GM23338 (cell line): ENCODE data around the gene MEGF6. TPM values are rescaled to one million over a fixed set of nuclear protein-coding genes. Genes with fewer than 3 reads are reported as not detected.

ENCODE experiments used
- ATAC-seq: fragments of 200-7000 bp; cut with Tn5 transposase; 3 replicates; pipeline ENCODE4 v1.9.1; 2020
- DNase-seq: peaks from one replicate; pipeline ENCODE4 v3.0.0-alpha.2; 2015; ENCODE audit warnings: low spot score
- H2AFZ ChIP-seq: fragments of 200-600 bp; sonication (generic); 2 replicates; pipeline ENCODE4 v1.8.0; 2016; ENCODE audit warnings: antibody characterized with exemption, mild to moderate bottlenecking, moderate library complexity
- H3F3A ChIP-seq: fragments of 200-600 bp; sonication (generic); replicated peaks from 2 replicates; pipeline ENCODE4 v1.8.0; 2017; ENCODE audit warnings: antibody characterized with exemption, mixed run types, low read depth
- H3K27ac ChIP-seq: fragments of 200-600 bp; sonication (generic); 2 replicates; pipeline ENCODE4 v1.6.1; 2016; ENCODE audit warnings: low read depth
- H3K27me3 ChIP-seq: fragments of 200-600 bp; sonication (generic); 2 replicates; pipeline ENCODE4 v1.8.0; 2016; ENCODE audit warnings: mild to moderate bottlenecking, mixed run types, moderate library complexity; ENCODE audit not compliant: insufficient read depth
- H3K36me3 ChIP-seq: fragments of 200-600 bp; sonication (generic); 2 replicates; pipeline ENCODE4 v1.8.0; 2016; ENCODE audit warnings: mild to moderate bottlenecking; ENCODE audit not compliant: insufficient read depth
- H3K4me1 ChIP-seq: fragments of 200-600 bp; sonication (generic); 2 replicates; pipeline ENCODE4 v1.8.0; 2016; ENCODE audit warnings: mild to moderate bottlenecking, moderate library complexity; ENCODE audit not compliant: insufficient read depth
- H3K4me2 ChIP-seq: fragments of 200-600 bp; sonication (generic); 2 replicates; pipeline ENCODE4 v1.7.1; 2017; ENCODE audit warnings: mixed run types
- H3K4me3 ChIP-seq: fragments of 200-600 bp; sonication (generic); 2 replicates; pipeline ENCODE4 v1.6.1; 2016; ENCODE audit warnings: mixed run types
- H3K79me2 ChIP-seq: fragments of 200-600 bp; sonication (generic); replicated peaks from 2 replicates; pipeline ENCODE4 v1.8.0; 2017; ENCODE audit warnings: mild to moderate bottlenecking; ENCODE audit not compliant: insufficient read depth
- H3K9me2 ChIP-seq: fragments of 200-600 bp; sonication (generic); 2 replicates; pipeline ENCODE4 v1.8.0; 2017; ENCODE audit not compliant: insufficient read depth
- H4K20me1 ChIP-seq: fragments of 200-600 bp; sonication (generic); replicated peaks from 2 replicates; pipeline ENCODE4 v1.8.0; 2017; ENCODE audit warnings: mild to moderate bottlenecking; ENCODE audit not compliant: insufficient read depth
- H3K27ac Mint-ChIP-seq: 2 replicates; pipeline ENCODE4 v1.8.0; 2020; ENCODE audit warnings: inconsistent platforms, mild to moderate bottlenecking, moderate library complexity, mixed read lengths
- H3K27me3 Mint-ChIP-seq: 3 replicates; pipeline ENCODE4 v1.8.0; 2022; ENCODE audit warnings: low read depth, mild to moderate bottlenecking, moderate library complexity, mixed read lengths, inconsistent platforms; ENCODE audit not compliant: insufficient read depth, poor library complexity
- H3K36me3 Mint-ChIP-seq: 3 replicates; pipeline ENCODE4 v1.8.0; 2021; ENCODE audit warnings: low read depth, mild to moderate bottlenecking, inconsistent platforms, moderate library complexity, mixed read lengths
- H3K4me1 Mint-ChIP-seq: 3 replicates; pipeline ENCODE4 v1.8.0; 2020; ENCODE audit warnings: mild to moderate bottlenecking, inconsistent platforms, mixed read lengths
- H3K4me3 Mint-ChIP-seq: 3 replicates; pipeline ENCODE4 v1.8.0; 2021; ENCODE audit warnings: moderate library complexity, mild to moderate bottlenecking, inconsistent platforms, mixed read lengths
- H3K9me3 Mint-ChIP-seq: 3 replicates; pipeline ENCODE4 v1.8.0; 2020; ENCODE audit warnings: moderate library complexity, mild to moderate bottlenecking, inconsistent platforms, mixed read lengths
- CREB1 ChIP-seq: fragments of 250-450 bp; sonication (Bioruptor Pico); IDR thresholded peaks from 2 replicates; pipeline ENCODE4 v1.5.0; 2020; ENCODE audit warnings: low read depth, mild to moderate bottlenecking, moderate library complexity
- EZH2 ChIP-seq: fragments of 200-600 bp; sonication (generic); IDR thresholded peaks from one replicate; pipeline ENCODE4 v1.8.0; 2017; ENCODE audit warnings: antibody characterized with exemption, mild to moderate bottlenecking, low read depth; ENCODE audit not compliant: unreplicated experiment
- EZH2phosphoT487 ChIP-seq: fragments of 200-600 bp; sonication (generic); IDR thresholded peaks from one replicate; pipeline ENCODE4 v1.8.1; 2018; ENCODE audit warnings: antibody characterized with exemption; ENCODE audit not compliant: unreplicated experiment
- JUNB ChIP-seq: IDR thresholded peaks from one replicate; pipeline ENCODE4 v1.6.1; 2016; ENCODE audit warnings: antibody characterized with exemption; ENCODE audit not compliant: unreplicated experiment
- NANOG ChIP-seq: IDR thresholded peaks from 2 replicates; pipeline ENCODE4 v1.6.1; 2016; ENCODE audit warnings: antibody characterized with exemption, borderline replicate concordance
- POLR2AphosphoS5 ChIP-seq: IDR thresholded peaks from 2 replicates; pipeline ENCODE4 v1.6.1; 2016; ENCODE audit warnings: antibody characterized with exemption, low read depth
- STAT1 ChIP-seq: IDR thresholded peaks from one replicate; pipeline ENCODE4 v1.6.1; 2016; ENCODE audit warnings: antibody characterized with exemption; ENCODE audit not compliant: unreplicated experiment
- ZNF114 ChIP-seq: fragments of 250-450 bp; sonication (Bioruptor Pico); IDR thresholded peaks from 2 replicates; pipeline ENCODE4 v1.5.0; 2020; ENCODE audit warnings: mild to moderate bottlenecking, moderate library complexity
- ZNF331 ChIP-seq: fragments of 250-450 bp; sonication (Bioruptor Pico); IDR thresholded peaks from 2 replicates; pipeline ENCODE4 v1.5.0; 2020; ENCODE audit warnings: low read depth, mild to moderate bottlenecking, moderate library complexity
- polyA plus RNA-seq: library from polyadenylated mRNA; unstranded; fragments of >200 nt; fragmentation: Nextera tagmentation; extraction: Ambion mirVana; gene quantifications from 2 replicates; pipeline ENCODE4 v1.2.1, GENCODE V29; 2016
- total RNA-seq: library from RNA; depleted of rRNA; stranded (reverse); fragments of >200 nt; shearing (Covaris generic); gene quantifications from 2 replicates; pipeline ENCODE4 v1.2.3, GENCODE V29; 2014
- TF ChIP-seq, protein P1 (sequence below): IDR thresholded peaks from 2 replicates; pipeline ENCODE4 v1.6.1; 2016; ENCODE audit warnings: antibody characterized with exemption
- TF ChIP-seq, protein P2 (sequence below), 2 experiments: fragments of 200-600 bp in 1 of 2; sonication (generic) in 1 of 2; conservative IDR thresholded peaks; 2 replicates each; pipeline versions ENCODE4 v1.5.1 to v1.6.1; 2016 to 2017; ENCODE audit warnings: antibody characterized with exemption in 2 of 2, low read depth in 2 of 2, mild to moderate bottlenecking in 2 of 2, moderate library complexity in 1 of 2
- TF ChIP-seq, protein P3 (sequence below): IDR thresholded peaks from one replicate; pipeline ENCODE4 v1.6.1; 2018; ENCODE audit warnings: antibody characterized with exemption; ENCODE audit not compliant: unreplicated experiment

Gene MEGF6
- total and polyA plus RNA-seq, 2 experiments from 2014 or later: 4.0 to 21.4 TPM

DNA sequence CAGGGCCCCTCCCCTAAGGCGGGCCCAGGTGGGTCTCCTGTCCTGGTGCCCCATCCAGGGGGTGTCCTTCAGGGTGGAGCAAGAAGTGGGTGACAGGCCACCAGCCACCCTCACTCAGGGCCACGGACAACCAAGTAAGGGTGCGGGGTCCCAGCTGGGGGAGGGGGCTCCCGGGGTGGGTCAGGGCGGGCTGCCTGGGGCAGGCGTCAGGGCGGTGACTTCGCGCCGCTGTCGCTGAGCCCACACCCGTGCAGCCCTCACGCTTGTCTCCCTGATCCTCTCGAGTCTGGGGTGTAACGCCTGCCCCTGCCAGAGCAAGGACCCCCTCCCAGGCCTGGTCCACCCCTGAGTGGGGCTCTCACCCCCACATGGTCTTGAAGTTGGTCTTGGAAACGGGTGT lies 134.6 kb downstream of the MEGF6 start:
- ATAC-seq: no peak
- DNase-seq: no peak
- H3K4me1 ChIP-seq: 0 out of 2 replicates have a peak, but pooled peaks cover under 1% of the 10 kb centered on the region
- no peak overlapping the region for H3K4me3 ChIP-seq
- Mint-ChIP-seq H3K4me3 (no peak overlapping the region), H3K36me3 (peaks cover 8% of the 10 kb centered on the region), H3K27me3 (no peaks in the 10 kb centered on the region), H3K4me1 (peaks cover 5% of the 10 kb centered on the region; the same call in 2 of the 3 replicates), H3K9me3 (no peaks in the 10 kb centered on the region), H3K27ac (no peak overlapping the region)
- no peak overlapping the region for H3K4me2 ChIP-seq
- no peaks in the 10 kb centered on the region for H3F3A ChIP-seq
- H3K36me3 ChIP-seq: no peaks in the 10 kb centered on the region
- no peaks in the 10 kb centered on the region for H3K79me2 ChIP-seq
- no peaks in the 10 kb centered on the region for H4K20me1 ChIP-seq
- H3K27me3 ChIP-seq: no peaks in the 10 kb centered on the region
- TF ChIP-seq, protein P1, sequence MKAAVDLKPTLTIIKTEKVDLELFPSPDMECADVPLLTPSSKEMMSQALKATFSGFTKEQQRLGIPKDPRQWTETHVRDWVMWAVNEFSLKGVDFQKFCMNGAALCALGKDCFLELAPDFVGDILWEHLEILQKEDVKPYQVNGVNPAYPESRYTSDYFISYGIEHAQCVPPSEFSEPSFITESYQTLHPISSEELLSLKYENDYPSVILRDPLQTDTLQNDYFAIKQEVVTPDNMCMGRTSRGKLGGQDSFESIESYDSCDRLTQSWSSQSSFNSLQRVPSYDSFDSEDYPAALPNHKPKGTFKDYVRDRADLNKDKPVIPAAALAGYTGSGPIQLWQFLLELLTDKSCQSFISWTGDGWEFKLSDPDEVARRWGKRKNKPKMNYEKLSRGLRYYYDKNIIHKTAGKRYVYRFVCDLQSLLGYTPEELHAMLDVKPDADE: no peak
- TF ChIP-seq CREB1 (CRISPR knock-in tag): no peak
- TF ChIP-seq EZH2phosphoT487: no peak
- TF ChIP-seq POLR2AphosphoS5: no peak
- TF ChIP-seq NANOG: no peak
- TF ChIP-seq STAT1: no peak
- TF ChIP-seq, protein P2, sequence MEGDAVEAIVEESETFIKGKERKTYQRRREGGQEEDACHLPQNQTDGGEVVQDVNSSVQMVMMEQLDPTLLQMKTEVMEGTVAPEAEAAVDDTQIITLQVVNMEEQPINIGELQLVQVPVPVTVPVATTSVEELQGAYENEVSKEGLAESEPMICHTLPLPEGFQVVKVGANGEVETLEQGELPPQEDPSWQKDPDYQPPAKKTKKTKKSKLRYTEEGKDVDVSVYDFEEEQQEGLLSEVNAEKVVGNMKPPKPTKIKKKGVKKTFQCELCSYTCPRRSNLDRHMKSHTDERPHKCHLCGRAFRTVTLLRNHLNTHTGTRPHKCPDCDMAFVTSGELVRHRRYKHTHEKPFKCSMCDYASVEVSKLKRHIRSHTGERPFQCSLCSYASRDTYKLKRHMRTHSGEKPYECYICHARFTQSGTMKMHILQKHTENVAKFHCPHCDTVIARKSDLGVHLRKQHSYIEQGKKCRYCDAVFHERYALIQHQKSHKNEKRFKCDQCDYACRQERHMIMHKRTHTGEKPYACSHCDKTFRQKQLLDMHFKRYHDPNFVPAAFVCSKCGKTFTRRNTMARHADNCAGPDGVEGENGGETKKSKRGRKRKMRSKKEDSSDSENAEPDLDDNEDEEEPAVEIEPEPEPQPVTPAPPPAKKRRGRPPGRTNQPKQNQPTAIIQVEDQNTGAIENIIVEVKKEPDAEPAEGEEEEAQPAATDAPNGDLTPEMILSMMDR (conservative IDR thresholded peaks at IDR 0.05; ENCODE audit: low read depth in 2 of 2): no peak
- no peak for TF ChIP-seq EZH2
- H3K27ac ChIP-seq: no peak overlapping the region
- no peak overlapping the region for H2AFZ ChIP-seq
- no peaks in the 10 kb centered on the region for H3K9me2 ChIP-seq

DNA sequence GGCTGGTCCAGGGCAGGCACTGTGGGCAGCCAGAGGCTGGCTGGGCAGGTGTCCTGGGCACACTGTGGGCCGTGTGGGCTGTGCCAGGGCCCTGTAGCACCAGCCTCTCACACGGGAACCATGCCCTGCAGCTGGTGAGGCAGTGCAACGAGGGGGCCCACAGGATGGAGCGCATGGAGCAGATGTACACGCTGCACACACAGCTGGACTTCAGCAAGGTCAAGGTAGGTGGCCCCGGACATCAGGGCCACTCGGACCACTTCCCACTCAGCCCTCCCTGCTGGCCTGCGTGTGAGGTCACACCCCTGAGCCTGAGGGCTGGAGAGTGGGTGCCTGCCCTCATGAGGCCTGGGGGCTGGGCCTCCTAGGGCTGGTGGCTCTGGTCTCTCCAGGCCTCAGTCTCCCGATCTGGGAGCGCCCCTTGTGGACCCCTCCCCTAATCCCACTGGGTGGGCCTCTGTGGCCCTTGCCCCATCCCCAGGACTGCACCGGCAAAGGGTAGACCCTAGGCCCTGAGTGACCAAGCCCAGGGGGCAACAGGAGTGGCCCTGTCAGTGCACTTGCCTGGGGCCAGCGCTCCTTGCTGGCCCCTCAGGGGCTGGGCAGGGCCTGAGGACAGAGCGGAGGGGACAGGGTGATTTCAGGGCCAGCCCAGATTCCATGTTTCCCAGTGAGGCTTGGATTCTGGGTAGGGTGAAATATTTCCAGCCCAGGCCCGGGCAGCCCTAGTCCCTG lies 135.3 kb downstream of the MEGF6 start:
- H3K4me3 ChIP-seq: no peak overlapping the region
- peaks cover 6% of the 10 kb centered on the region; the same call in 2 of the 3 replicates for H3K4me1 Mint-ChIP-seq
- peaks cover 8% of the 10 kb centered on the region for H3K36me3 Mint-ChIP-seq
- no peaks in the 10 kb centered on the region for H3F3A ChIP-seq
- H3K4me2 ChIP-seq: no peak overlapping the region
- no peaks in the 10 kb centered on the region for H4K20me1 ChIP-seq
- no peak overlapping the region for H3K27ac ChIP-seq
- ATAC-seq (no peak), DNase-seq (no peak)
- H3K9me2 ChIP-seq: no peaks in the 10 kb centered on the region
- H3K4me1 ChIP-seq: peaks cover 7% of the 10 kb centered on the region; the same call in 1 of the 2 replicates
- no peaks in the 10 kb centered on the region for H3K9me3 Mint-ChIP-seq
- H3K27me3 ChIP-seq: no peaks in the 10 kb centered on the region
- no peaks in the 10 kb centered on the region for H3K79me2 ChIP-seq
- no peaks in the 10 kb centered on the region for H3K36me3 ChIP-seq
- H2AFZ ChIP-seq: no peak overlapping the region
- H3K27ac Mint-ChIP-seq: no peak overlapping the region
- H3K27me3 Mint-ChIP-seq: no peaks in the 10 kb centered on the region
- H3K4me3 Mint-ChIP-seq: no peak overlapping the region
- TF ChIP-seq NANOG (no peak), ZNF331 (CRISPR knock-in tag) (no peak), ZNF114 (no peak), JUNB (no peak), CREB1 (CRISPR knock-in tag) (no peak), EZH2phosphoT487 (no peak), STAT1 (no peak)
- TF ChIP-seq, protein P3, sequence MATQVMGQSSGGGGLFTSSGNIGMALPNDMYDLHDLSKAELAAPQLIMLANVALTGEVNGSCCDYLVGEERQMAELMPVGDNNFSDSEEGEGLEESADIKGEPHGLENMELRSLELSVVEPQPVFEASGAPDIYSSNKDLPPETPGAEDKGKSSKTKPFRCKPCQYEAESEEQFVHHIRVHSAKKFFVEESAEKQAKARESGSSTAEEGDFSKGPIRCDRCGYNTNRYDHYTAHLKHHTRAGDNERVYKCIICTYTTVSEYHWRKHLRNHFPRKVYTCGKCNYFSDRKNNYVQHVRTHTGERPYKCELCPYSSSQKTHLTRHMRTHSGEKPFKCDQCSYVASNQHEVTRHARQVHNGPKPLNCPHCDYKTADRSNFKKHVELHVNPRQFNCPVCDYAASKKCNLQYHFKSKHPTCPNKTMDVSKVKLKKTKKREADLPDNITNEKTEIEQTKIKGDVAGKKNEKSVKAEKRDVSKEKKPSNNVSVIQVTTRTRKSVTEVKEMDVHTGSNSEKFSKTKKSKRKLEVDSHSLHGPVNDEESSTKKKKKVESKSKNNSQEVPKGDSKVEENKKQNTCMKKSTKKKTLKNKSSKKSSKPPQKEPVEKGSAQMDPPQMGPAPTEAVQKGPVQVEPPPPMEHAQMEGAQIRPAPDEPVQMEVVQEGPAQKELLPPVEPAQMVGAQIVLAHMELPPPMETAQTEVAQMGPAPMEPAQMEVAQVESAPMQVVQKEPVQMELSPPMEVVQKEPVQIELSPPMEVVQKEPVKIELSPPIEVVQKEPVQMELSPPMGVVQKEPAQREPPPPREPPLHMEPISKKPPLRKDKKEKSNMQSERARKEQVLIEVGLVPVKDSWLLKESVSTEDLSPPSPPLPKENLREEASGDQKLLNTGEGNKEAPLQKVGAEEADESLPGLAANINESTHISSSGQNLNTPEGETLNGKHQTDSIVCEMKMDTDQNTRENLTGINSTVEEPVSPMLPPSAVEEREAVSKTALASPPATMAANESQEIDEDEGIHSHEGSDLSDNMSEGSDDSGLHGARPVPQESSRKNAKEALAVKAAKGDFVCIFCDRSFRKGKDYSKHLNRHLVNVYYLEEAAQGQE: no peak
- TF ChIP-seq, protein P1: no peak
